ENCODE measurements around the gene TBC1D5.

DNA sequence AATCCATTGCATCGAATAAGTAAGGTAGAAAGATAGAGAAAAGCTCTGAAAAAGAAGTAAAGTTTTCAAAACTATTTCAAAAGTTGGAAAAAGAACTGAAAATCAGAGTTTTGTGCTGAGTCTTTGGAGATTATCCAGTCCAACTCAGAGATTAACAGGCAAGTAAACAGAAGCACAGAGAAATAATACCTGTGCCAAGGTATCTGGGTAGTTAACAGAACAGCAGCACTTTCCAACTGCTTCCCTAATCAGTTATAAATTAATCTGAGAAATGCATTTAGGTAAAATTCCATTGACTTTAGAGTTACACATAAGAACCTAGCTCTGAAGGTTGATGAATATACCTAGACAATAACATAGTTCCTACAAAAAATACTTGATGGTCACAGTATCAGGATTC, 355.3 kb downstream of the TBC1D5 start:
- TF ChIP-seq GATA2 (IDR thresholded peaks at IDR 0.05; ENCODE audit: low read depth, low read length) (no peak), GATA3 (IDR thresholded peaks at IDR 0.05; ENCODE audit: low read depth, low read length) (no peak)
